Epithelial cell of esophagus (primary cell): ENCODE results near the gene RERE.

Experiments
- DNase-seq: peaks from one replicate; pipeline ENCODE4 v3.0.0; 2010; ENCODE audit warnings: low read depth
- H3K4me3 ChIP-seq: 2 replicates; pipeline ENCODE4 v1.5.1; 2011; ENCODE audit warnings: mild to moderate bottlenecking, low read length, control low read depth
- TF ChIP-seq, protein P1 (sequence below): IDR thresholded peaks from 2 replicates; pipeline ENCODE4 v1.5.1; 2011; ENCODE audit warnings: low read depth, mild to moderate bottlenecking, low read length, control low read depth, inconsistent platforms; ENCODE audit not compliant: insufficient read depth; ENCODE audit errors: missing control alignments

The RERE gene

DNA sequence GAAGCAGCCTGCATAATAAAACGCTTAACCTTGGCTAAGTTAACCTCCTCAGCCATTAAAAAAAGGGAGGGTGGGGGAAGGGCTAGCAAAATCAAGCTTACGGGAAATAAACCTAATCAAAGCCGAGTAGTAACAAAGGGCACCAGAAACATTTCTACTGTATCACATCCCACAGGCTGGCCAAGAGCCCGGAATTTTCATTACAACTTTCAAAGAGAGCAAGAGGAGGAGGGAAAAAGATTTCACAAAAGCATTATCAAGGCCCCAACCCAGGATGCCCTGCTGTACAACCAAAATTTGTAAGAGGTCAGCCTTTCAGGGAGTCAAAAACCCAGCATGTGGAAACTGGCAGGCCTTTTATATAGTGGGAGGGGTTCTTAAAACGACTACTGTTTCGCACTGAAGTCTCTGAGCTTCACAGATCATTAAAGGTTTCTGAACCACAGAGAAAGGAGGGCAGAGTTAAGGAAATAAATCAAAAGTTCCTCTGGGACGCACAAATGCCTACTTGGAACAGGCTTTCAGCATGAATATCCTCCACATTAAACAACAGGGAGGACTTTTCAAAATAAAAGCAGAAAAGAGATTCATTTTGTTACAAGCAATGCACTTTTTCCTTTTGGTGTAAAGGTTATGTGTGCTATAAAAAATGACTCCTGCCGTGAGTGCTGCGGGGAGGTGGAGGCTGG is 409.1 kb downstream of the RERE start:
- no peak overlapping the region for H3K4me3 ChIP-seq
- TF ChIP-seq, protein P1, sequence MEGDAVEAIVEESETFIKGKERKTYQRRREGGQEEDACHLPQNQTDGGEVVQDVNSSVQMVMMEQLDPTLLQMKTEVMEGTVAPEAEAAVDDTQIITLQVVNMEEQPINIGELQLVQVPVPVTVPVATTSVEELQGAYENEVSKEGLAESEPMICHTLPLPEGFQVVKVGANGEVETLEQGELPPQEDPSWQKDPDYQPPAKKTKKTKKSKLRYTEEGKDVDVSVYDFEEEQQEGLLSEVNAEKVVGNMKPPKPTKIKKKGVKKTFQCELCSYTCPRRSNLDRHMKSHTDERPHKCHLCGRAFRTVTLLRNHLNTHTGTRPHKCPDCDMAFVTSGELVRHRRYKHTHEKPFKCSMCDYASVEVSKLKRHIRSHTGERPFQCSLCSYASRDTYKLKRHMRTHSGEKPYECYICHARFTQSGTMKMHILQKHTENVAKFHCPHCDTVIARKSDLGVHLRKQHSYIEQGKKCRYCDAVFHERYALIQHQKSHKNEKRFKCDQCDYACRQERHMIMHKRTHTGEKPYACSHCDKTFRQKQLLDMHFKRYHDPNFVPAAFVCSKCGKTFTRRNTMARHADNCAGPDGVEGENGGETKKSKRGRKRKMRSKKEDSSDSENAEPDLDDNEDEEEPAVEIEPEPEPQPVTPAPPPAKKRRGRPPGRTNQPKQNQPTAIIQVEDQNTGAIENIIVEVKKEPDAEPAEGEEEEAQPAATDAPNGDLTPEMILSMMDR: no peak
- DNase-seq: no peak

DNA sequence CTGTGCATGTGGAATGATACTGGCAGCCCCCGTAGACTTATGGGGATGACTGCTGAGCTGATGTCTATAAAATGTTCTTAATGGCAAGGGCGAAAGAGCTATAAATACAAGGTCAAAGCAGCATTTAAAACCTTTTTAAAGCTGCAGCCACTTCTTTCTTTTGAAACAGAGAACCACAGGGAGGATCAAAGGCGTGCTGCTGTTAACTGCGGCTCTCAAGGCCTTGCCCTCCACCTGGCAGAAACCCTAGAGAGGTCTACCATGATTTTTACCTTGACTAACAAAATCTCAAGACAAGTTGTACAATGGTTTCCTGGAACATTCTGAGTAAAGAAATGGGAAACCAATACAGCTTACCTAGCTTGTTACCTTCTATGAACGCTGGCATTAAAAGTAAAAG is 409.8 kb downstream of the RERE start:
- no peak for DNase-seq
- TF ChIP-seq, protein P1: no peak
- H3K4me3 ChIP-seq: no peak overlapping the region

DNA sequence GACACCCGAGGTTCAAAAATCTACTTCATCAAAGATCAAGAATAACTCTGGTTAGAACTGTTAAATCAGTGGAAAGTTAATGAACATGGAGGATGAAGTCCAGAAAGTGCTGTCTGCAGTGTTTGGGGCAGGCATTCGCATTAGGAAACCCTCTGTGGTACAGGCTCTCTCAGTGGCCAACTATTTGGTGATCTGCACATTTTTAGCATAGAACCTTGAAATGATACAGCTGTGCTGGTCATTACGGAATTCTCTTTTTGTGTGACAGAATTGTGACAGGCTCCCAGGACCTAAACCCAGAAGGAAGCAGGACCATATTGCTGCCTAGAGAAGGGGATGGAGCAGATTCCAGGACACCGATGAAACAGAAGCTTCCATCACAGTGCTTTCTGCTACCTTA is 410.5 kb downstream of the RERE start:
- H3K4me3 ChIP-seq: no peak overlapping the region
- DNase-seq: no peak
- TF ChIP-seq, protein P1: no peak

DNA sequence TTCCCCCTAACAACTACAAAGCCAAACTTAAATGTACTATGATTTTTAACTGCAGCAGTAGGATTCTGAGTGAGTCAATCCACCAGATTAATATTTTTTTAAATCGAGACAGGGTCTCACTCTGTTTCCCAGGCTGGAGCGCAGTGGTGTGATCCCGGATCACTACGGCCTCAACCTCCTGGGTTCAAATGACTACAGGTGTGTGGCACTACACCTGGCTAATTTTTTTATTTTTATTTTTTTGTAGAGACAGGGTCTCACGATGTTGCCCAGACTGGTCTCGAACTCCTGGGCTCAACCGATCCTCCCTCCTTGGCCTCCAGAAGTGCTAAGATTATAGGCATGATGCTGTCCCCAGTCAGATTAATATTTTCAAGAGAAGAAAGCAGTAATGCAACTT is 411.4 kb downstream of the RERE start:
- TF ChIP-seq, protein P1: no peak
- no peak overlapping the region for H3K4me3 ChIP-seq
- DNase-seq: no peak

DNA sequence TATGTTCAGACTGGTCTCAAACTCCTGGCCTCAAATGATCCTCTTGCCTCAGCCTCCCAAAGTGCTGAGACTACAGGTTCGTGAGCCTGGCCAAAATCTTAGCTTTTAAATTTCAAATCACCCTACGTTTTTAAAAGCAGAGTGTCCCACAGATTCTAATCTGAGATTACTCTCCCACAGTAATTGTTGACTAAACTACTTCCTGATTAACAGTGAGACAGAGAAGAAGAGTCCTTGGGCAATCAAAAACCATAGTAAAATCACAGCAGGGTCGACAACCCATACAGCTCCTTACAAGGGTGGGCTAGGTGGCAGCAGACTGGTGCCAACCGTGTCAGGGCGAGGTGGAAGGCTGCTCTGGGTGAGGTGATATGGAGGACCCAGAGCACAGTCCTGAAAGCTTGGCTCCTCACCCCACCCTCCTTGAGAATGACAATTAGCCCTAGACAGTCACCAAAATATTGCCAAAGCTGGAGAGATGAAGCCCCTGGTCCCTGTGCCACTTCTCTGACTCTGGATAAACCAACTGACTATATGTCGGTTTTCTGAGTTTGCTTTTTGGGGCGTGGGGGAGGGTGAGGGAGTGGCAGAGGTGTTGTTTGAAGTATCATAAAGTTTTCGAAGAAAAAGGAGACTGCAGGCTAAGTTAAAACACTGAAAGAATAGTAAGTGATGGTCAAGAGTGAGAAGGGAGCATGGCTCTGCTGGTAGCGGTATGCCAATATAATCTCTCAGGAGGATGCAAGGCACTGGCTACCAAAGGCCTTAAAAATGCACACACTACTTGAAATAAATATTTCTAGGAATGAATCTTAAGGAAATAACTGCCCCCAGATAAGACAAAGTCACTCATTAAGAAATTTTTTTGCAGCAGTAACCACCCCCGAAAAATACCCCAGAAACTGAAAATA is 412.7 kb downstream of the RERE start:
- no peak overlapping the region for H3K4me3 ChIP-seq
- TF ChIP-seq, protein P1: no peak
- DNase-seq: no peak

DNA sequence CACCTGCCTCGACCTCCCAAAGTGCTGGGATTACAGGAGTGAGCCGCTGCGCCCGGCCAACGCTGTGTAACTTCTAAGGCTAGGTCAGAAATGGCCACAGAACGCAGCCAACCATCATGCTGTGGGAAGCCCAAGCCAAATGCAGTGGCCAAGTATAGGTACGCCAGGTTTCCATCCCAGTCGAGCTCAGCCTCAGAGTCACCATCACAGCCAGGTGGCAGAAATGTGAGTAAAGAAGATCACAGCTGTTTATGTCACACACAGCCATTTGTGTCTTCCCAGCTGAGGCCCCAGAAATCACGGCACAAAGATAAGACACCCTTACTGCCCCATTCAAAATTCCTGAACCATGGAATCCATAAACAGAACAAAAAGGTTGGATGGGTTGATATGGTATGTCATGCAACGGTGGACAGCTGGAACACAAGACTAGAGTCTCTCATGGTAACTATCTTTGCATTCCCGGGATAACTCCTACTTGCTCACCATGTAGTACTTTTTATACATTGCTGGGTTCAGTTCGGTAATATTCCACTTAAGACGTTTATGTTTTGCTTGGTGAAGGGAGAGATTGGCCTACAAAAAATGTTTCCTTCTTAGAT is 415.2 kb downstream of the RERE start:
- TF ChIP-seq, protein P1: no peak
- no peak for DNase-seq
- no peak overlapping the region for H3K4me3 ChIP-seq
